Measurements from ENCODE around the gene ZNF440. TPM values are rescaled to one million over a fixed set of nuclear protein-coding genes. Genes with fewer than 3 reads are reported as not detected.
A peak's percentile ranks its signal among the peaks of the same experiment; 100 is the strongest.
"Not testable (repeated sequence)": the region's sequence is repeated elsewhere in the genome, so short reads cannot be mapped to it uniquely, and the experiment has no call there.

The ZNF440 gene
- total RNA-seq (1 to 10 TPM; 4.9 to 7.5 (median 6.2) TPM), polyA plus RNA-seq (4.0 TPM)
- long read RNA-seq, donor 1, full-length matches to known transcripts, result 2 of 4 reads
- long read RNA-seq, donor 1, partial matches to known transcripts, result 0 of 4 reads
- long read RNA-seq, donor 1, other reads (novel, unspliced or antisense), result 2 of 4 reads
- long read RNA-seq, donor 2, result 0 reads
- long read RNA-seq, donor 3, full-length matches to known transcripts, result 5 of 5 reads
- long read RNA-seq, donor 3, partial matches to known transcripts, result 0 of 5 reads
- long read RNA-seq, donor 3, other reads (novel, unspliced or antisense), result 0 of 5 reads
- long read RNA-seq, donor 4, result 0 reads

DNA sequence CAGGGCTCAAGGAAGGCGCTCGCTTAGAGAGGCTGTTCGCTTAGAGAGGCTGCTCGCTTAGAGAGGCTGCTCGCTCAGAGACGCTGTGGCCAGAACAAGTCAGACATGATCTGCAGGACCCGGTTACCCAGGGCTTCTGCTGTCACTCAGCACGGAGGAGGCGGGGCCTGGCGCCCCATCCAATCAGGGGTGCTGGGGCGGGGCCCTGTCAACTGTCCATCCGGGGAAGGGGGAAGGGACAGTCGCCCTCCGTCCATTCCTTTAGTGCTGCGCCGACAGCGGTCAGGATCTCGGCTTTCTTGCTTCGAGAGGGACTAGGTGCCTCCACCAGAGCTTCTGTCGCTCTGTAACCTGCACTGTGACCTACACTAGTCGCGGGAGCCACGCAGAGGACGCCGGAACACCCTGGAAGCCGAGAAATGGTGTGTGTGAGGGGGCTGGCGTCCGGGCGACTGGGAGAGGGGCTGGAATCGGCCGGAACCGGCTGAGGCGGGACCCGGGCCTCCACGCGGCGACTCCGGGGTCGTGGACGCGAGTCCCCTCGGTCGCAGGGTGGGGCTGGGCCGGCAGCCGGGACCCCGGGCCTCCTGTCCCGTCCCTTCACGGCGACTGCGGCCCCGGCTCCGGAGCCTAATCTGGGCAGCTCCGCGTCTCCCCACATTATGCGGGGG is at the start of gene ZNF440:
ZNF440 (plus strand) TSS at position 245 of the 671 bp plus-strand sequence; CDS start at position 420, 175 bp downstream.
- intact Hi-C loops (cut with DNase I), result no loop called here
- peak; percentile 96 to 99 (median 99) for DNase-seq

DNA sequence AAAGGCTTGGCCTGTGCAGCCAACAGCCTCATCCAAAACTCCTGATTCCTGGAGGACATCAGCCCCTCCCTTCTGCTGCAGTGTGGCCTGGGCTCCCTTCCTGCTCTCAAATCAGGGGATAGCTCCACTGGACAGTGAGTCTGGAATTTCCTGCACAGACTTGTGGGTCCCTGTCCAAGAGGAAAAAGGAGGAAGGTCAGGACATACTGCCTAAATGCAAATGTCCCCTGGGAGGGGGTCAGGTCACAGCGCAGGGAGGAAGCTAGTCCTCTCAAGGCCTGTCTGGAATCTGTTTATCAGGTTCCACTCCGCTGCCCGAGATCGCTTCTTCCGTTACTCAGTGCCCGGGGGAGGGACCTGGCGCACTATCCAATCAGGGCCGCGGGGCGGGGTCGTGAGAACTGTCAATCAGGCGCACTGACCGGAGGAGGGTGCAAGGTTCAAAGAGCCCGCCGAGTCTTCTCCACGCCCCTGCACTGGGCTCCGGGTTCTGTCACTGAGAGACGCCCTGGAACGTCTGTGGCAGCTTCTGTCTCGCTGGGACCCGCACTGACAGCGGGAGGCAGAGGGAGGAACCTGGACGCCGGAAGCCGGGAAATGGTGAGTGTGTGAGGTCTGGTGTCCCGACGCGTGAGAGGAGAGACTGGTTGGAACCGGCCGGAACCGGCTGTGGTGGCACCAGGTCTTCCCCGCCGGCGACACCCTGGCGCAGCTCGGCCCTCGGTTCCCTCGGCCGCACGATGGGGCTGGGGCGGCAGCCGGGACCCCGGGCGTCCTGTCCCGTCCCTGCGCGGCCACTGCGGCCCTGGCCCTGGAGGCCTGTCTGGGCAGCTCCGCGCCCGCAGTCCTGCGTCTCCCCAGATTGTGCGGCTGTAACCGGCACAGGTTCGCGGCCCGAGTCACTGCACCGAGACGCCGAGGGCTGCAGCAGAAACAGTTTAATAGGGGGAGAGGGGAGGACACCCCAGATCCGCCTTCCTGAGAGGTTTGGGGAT is 47.2 kb upstream of the ZNF440 start, which contains the start of gene ZNF441:
ZNF441 (plus strand) TSS at position 404 of the 995 bp plus-strand sequence; CDS start at position 598, 194 bp downstream.
- Histone ChIP-seq H3K27me3 (ENCODE audit: control insufficient read depth, insufficient read depth) (no peaks in the 10 kb centered on the region), H3K9me3 (ENCODE audit: control insufficient read depth, low read length) (no peaks in the 10 kb centered on the region), H3K4me1 (ENCODE audit: control insufficient read depth, insufficient read depth, low read length) (peaks cover 2% of the 10 kb centered on the region), H3K4me3 (ENCODE audit: low read length) (peak within 1 kb of the TSS; percentile 82), H3K27ac (ENCODE audit: low read length) (peak within 1 kb of the TSS; percentile 91)
- intact Hi-C loops (cut with DNase I), result no loop called here
- peak; percentile 100 for ATAC-seq
- peak; percentile 98 to 99 (median 99) for DNase-seq
- WGBS, result under 1% methylated on average over 61 of the region's 61 CpGs

More for the DNA sequence above, at the start of gene ZNF440:
- peak within 1 kb of the TSS; percentile 87 for H3K4me3 ChIP-seq (ENCODE audit: low read length)
- no peaks in the 10 kb centered on the region for H3K27me3 ChIP-seq (ENCODE audit: control insufficient read depth, insufficient read depth)
- WGBS, result under 1% methylated on average over 55 of the region's 55 CpGs
- no peaks in the 10 kb centered on the region for H3K4me1 ChIP-seq (ENCODE audit: control insufficient read depth, insufficient read depth, low read length)
- H3K9me3 ChIP-seq (ENCODE audit: control insufficient read depth, low read length), result no peaks in the 10 kb centered on the region
- ATAC-seq, result peak; percentile 100
- peak within 1 kb of the TSS; percentile 94 for H3K27ac ChIP-seq (ENCODE audit: low read length)

DNA sequence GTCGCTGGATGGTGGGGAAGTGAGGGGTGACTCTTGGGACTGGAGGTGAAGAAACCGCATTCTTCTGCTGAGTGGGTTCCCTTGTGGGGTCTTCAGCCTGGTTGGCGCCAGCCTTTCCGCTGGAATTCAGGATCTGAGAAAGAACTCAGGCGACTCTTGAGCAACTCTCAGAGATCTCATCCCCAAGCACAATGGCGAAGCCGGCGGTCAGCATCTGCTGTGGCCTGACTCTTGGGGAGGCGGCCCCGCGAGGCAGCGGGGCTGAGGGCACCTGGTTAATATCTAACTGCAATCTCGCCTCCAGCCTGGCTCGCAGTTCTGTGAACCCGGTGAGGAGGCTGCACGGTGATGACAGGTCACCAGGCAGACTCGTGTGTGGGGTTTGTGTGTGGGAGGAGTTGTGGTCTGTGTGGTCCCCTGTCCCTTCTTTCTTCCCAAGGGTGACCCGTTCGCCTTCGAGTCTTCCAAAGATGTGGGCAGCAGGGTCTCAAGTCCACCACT is 46.4 kb upstream of the ZNF440 start:
- under 1% methylated on average over 20 of the region's 20 CpGs for WGBS
- intact Hi-C loops (cut with DNase I), result no loop called here
- Histone ChIP-seq H3K27me3 (ENCODE audit: control insufficient read depth, insufficient read depth) (no peaks in the 10 kb centered on the region), H3K4me3 (ENCODE audit: low read length) (peak overlapping the region; percentile 82), H3K4me1 (ENCODE audit: control insufficient read depth, insufficient read depth, low read length) (peaks cover 2% of the 10 kb centered on the region), H3K9me3 (ENCODE audit: control insufficient read depth, low read length) (no peaks in the 10 kb centered on the region), H3K27ac (ENCODE audit: low read length) (peak overlapping the region; percentile 91)
- DNase-seq, result peak; percentile 35 to 68 (median 59)
- peak; percentile 28 to 35 for ATAC-seq

DNA sequence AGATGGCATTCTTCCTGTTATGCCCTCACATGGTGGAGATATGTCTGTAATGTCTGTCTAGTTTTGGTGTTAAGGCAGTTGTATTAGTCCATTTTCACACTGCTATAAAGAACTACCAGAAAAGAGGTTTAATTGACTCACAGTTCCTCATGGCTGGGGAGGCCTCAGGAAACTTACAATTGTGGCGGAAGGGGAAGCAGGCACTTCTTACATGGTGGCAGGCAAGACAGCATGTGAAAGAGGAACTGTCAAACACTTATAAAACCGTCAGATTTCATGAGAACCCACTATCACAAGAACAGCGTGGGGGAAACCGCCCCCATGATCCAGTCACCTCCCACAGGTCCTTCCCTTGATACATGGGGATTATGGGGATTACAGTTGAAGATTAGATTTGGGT is 44.1 kb upstream of the ZNF440 start:
- Histone ChIP-seq H3K4me3 (ENCODE audit: low read length) (no peak overlapping the region), H3K4me1 (ENCODE audit: control insufficient read depth, insufficient read depth, low read length) (peaks cover 2% of the 10 kb centered on the region), H3K9me3 (ENCODE audit: control insufficient read depth, low read length) (no peaks in the 10 kb centered on the region), H3K27ac (ENCODE audit: low read length) (no peak overlapping the region), H3K27me3 (ENCODE audit: control insufficient read depth, insufficient read depth) (no peaks in the 10 kb centered on the region)
- WGBS, result 93% methylated on average over 4 of the region's 4 CpGs
- intact Hi-C loops (cut with DNase I), result no loop called here
- no peak for ATAC-seq
- no peak for DNase-seq

DNA sequence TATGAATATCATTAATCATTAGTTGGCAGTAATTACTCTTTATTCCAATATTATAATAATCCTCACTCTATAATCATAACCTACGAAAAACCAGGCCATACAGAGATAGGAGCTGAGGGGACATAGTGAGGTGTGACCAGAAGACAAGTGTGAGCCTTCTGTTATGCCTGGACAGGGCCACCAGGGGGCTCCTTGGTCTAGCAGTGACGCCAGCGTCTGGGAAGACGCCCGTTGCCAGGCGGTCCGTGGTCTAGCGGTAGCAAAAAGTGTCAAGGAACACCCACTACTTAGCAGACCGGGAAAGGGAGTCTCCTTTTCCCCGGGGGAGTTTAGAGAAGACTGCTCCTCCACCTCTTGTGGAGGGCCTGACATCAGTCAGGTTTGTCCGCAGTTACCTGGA is 42.6 kb upstream of the ZNF440 start:
- H3K9me3 ChIP-seq (ENCODE audit: control insufficient read depth, low read length); H3K4me3 ChIP-seq (ENCODE audit: low read length); ATAC-seq; DNase-seq; intact Hi-C loops (cut with DNase I); H3K27me3 ChIP-seq (ENCODE audit: control insufficient read depth, insufficient read depth); H3K27ac ChIP-seq (ENCODE audit: low read length); H3K4me1 ChIP-seq (ENCODE audit: control insufficient read depth, insufficient read depth, low read length): not testable (repeated sequence)
- 72% methylated on average over 11 of the region's 11 CpGs for WGBS

DNA sequence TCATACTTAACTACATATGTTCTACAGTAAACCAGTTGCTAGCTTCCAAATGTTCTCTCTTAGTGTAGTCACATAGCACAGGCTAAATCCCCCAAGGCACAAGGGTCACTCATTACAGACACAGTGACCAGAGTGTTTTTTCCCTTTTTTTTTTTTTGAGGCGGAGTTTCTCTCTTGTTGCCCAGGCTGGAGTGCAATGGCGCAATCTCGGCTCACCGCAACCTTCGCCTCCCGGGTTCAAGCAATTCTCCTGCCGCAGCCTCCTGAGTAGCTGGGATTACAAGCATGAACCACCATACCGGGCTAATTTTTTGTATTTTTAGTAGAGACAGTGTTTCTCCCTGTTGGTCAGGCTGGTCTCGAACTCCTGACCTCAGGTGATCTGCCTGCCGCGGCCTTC is 37.4 kb upstream of the ZNF440 start:
- ATAC-seq; H3K4me1 ChIP-seq (ENCODE audit: control insufficient read depth, insufficient read depth, low read length); intact Hi-C loops (cut with DNase I); H3K27ac ChIP-seq (ENCODE audit: low read length); H3K4me3 ChIP-seq (ENCODE audit: low read length); H3K9me3 ChIP-seq (ENCODE audit: control insufficient read depth, low read length); DNase-seq; H3K27me3 ChIP-seq (ENCODE audit: control insufficient read depth, insufficient read depth): not testable (repeated sequence)
- 96% methylated on average over 11 of the region's 11 CpGs for WGBS

DNA sequence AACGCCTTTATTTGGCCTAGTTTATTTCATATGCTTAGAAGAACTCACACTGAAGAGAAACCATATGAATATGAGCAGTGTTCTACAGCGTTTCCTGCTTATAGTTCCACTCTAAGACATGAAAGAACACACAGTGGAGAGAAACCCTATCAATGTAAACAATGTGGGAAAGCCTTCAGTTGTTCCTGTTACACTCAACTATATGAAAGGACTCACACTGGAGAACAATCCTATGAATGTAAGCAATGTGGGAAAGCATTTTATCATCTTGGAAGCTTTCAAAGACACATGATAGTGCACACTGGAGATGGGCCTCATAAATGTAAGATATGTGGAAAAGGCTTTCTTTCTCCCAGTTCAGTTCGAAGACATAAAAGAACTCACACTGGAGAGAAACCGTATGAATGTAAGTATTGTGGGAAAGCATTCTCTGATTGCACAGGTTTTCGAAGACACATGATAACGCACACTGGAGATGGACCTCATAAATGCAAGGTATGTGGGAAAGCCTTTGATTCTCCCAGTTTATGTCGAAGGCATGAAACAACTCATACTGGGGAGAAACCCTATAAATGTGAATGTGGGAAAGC is 33.5 kb upstream of the ZNF440 start:
- intact Hi-C loops (cut with DNase I), result loop anchor here in 1 of 4 donors (10.0 kb wide), 1 partner anchor 106 kb away; no protein-coding TSS in a partner anchor
- DNase-seq, result no peak
- Histone ChIP-seq H3K4me3 (ENCODE audit: low read length) (no peak overlapping the region), H3K27ac (ENCODE audit: low read length) (no peak overlapping the region), H3K9me3 (ENCODE audit: control insufficient read depth, low read length) (peaks cover 7% of the 10 kb centered on the region), H3K4me1 (ENCODE audit: control insufficient read depth, insufficient read depth, low read length) (no peaks in the 10 kb centered on the region), H3K27me3 (ENCODE audit: control insufficient read depth, insufficient read depth) (no peaks in the 10 kb centered on the region)
- WGBS, result 98% methylated on average over 7 of the region's 7 CpGs
- no peak for ATAC-seq

DNA sequence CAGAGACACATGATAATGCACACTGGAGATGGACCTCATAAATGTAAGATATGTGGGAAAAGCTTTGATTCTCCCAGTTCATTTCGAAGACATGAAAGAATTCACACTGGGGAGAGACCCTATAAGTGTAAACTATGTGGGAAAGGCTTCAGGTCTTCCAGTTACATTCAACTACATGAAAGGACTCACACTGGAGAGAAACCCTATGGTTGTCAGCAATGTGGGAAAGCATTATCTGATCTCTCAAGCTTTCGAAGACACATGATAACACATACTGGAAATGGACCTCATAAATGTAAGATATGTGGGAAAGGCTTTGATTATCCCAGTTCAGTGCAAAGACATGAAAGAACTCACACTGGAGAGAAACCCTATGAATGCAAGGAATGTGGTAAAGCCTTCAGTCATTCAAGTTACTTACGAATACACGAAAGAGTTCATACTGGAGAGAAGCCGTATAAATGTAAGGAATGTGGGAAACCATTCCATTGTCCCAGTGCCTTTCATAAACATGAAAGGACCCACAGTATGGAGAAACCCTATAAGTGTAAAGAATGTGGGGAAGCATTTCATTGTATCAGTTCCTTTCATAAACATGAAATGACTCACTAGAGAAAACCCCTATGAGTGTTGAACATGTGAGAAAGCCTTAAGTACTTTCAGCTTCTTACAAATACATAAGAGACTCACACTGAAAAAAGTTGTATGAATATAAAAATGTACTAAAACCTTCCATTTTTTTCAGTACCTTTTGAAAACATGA is 32.6 kb upstream of the ZNF440 start:
- Histone ChIP-seq H3K4me1 (ENCODE audit: control insufficient read depth, insufficient read depth, low read length) (no peaks in the 10 kb centered on the region), H3K27me3 (ENCODE audit: control insufficient read depth, insufficient read depth) (no peaks in the 10 kb centered on the region), H3K27ac (ENCODE audit: low read length) (no peak overlapping the region), H3K4me3 (ENCODE audit: low read length) (peak overlapping the region; percentile 12), H3K9me3 (ENCODE audit: control insufficient read depth, low read length) (peaks cover 7% of the 10 kb centered on the region)
- intact Hi-C loops (cut with DNase I), result loop anchor here in 1 of 4 donors (10.0 kb wide), 1 partner anchor 107 kb away; no protein-coding TSS in a partner anchor
- DNase-seq, result no peak
- no peak for ATAC-seq
- 97% methylated on average over 5 of the region's 5 CpGs for WGBS

DNA sequence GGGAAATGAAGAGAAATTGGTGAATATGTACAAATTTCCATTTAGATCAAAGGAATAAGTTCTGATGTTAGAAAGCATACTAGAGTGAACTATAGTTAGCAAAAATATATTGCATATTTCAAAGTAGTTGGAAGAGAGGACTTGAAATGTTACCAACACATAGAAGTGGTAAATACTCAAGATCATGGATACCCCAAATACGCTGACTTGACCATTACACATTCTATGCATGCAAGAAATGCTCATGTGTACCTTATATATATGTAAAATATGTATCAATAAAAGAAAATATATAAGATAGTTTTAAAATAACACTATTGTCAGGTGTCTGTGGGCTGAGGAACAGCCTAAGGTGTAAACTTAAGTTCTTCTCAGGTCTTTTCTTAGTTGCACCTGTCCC is 30.3 kb upstream of the ZNF440 start:
- H3K27ac ChIP-seq (ENCODE audit: low read length), result no peak overlapping the region
- H3K27me3 ChIP-seq (ENCODE audit: control insufficient read depth, insufficient read depth), result no peaks in the 10 kb centered on the region
- no peak for ATAC-seq
- H3K9me3 ChIP-seq (ENCODE audit: control insufficient read depth, low read length), result peaks cover 7% of the 10 kb centered on the region
- intact Hi-C loops (cut with DNase I), result loop anchor here in 1 of 4 donors (10.0 kb wide), 1 partner anchor 109 kb away; no protein-coding TSS in a partner anchor
- no peak overlapping the region for H3K4me3 ChIP-seq (ENCODE audit: low read length)
- DNase-seq, result no peak
- WGBS, result 99% methylated on average over 1 of the region's 1 CpG
- no peaks in the 10 kb centered on the region for H3K4me1 ChIP-seq (ENCODE audit: control insufficient read depth, insufficient read depth, low read length)

All from right cardiac atrium (tissue), 5 donors.